ENCODE measurements around the gene TEX11. TPM values are rescaled to one million over a fixed set of nuclear protein-coding genes. Genes with fewer than 3 reads are reported as not detected.
"Not testable (repeated sequence)": the region's sequence is repeated elsewhere in the genome, so short reads cannot be mapped to it uniquely, and the experiment has no call there.

The TEX11 gene
- total RNA-seq, 2 donors from 2014 or later: not detected

DNA sequence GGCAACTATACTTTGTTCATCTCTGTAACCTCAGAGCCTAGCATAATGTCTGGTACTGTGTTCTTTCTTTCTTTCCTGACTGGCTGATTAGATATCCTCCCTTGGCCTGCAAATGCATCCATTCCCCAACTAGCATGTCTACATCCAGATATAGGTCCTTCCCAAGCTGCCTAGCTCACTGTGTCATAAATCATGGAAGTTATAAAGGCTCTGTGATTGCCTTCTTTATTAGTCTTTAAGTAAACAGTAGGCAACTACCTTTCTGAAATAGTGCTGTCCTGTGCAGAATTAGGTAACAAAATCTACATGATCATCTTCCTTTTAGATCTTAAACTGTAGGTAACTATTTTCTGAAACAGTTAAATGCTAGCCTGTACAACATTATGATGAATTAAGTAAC is 239.4 kb downstream of the TEX11 start:
- Mint-ChIP-seq H3K27ac (no peak overlapping the region), H3K36me3 (no peaks in the 10 kb centered on the region), H3K9me3 (no peaks in the 10 kb centered on the region)
- DNase-seq (ENCODE audit: low spot score in 2 of 2): no peak
- no peak for ATAC-seq

DNA sequence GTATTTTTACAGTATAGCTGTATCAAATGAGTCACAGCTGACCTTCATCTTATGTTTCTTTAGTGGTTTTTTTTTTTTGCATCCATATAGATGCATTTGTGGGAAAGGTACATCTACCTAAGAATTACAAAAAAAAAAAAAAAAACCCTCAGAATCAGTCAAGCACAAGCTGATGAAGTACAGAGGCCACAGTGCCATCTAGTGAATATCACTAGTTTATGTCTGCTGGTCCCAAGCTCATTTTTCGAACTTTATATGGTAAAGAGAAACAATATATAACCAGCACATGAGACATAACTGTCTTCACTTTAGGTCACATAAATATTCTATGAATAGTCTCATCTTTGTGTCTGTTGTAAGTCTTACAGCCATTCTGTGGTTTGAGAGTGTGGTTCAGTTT is 243.8 kb downstream of the TEX11 start:
- Mint-ChIP-seq H3K36me3 (no peaks in the 10 kb centered on the region), H3K9me3 (no peaks in the 10 kb centered on the region), H3K27ac (no peak overlapping the region)
- DNase-seq (ENCODE audit: low spot score in 2 of 2) (no peak), ATAC-seq (peak; percentile 44 to 72)

DNA sequence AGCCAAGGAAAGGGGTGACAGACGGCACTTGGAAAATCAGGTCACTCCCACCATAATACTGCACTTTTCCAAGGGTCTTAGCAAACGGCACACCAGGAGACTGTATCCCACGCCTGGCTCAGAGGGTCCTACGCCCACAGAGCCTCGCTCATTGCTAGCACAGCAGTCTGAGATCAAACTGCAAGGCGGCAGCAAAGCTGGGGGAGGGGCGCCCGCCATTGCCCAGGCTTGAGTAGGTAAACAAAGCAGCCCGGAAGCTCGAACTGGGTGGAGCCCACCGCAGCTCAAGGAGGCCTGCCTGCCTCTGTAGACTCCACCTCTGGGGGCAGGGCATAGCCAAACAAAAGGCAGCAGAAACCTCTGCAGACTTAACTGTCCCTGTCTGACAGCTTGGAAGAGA is 247.4 kb downstream of the TEX11 start:
- not testable (repeated sequence) for H3K9me3 Mint-ChIP-seq; ATAC-seq; H3K36me3 Mint-ChIP-seq; DNase-seq (ENCODE audit: low spot score in 2 of 2); H3K27ac Mint-ChIP-seq

DNA sequence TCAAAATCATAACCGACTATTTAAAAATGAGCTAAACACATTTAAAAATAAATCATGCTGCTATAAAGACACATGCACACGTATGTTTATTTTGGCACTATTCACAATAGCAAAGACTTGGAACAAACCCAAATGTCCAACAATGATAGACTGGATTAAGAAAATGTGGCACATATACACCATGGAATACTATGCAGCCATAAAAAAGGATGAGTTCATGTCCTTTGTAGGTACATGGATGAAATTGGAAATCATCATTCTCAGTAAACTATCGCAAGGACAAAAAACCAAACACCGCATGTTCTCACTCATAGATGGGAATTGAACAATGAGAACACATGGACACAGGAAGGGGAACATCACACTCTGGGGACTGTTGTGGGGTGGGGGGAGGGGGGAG is 251.0 kb downstream of the TEX11 start:
- not testable (repeated sequence) for H3K9me3 Mint-ChIP-seq; DNase-seq (ENCODE audit: low spot score in 2 of 2); H3K36me3 Mint-ChIP-seq; H3K27ac Mint-ChIP-seq; ATAC-seq

DNA sequence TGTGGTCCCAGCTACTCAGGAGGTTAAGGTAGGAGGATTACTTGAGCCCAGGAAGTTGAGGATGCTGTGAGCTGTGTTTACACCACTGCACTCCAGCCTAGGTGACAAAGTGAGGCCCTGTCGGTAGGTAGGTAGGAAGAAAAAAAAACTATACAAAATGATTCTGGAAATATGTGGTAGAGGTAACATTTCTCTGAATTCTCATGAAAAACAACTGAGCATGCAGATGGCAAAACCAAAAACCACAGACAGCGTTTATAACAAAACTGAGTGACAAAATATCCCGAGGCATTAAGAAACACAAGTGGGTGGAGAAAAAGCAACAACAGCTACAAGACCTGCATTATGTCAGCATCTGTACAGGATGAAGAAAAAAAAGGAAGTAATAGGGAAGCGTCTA is 252.2 kb downstream of the TEX11 start:
- no peaks in the 10 kb centered on the region for H3K36me3 Mint-ChIP-seq
- H3K9me3 Mint-ChIP-seq: no peaks in the 10 kb centered on the region
- H3K27ac Mint-ChIP-seq: peak overlapping the region in 1 of 2 donors; percentile 9
- DNase-seq (ENCODE audit: low spot score in 2 of 2) (no peak), ATAC-seq (peak in 1 of 2 donors; percentile 90)

DNA sequence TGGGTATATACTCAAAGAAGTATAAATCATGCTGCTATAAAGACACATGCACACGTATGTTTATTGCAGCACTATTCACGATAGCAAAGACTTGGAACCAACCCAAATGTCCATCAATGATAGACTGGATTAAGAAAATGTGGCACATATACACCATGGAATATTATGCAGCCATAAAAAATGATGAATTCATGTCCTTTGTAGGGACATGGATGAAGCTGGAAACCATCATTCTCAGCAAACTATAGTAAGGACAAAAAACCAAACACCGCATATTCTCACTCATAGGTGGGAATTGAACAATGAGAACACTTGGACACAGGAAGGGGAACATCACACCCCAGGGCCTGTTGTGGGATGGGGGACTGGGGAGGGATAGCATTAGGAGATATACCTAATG is 260.6 kb downstream of the TEX11 start:
- not testable (repeated sequence) for H3K36me3 Mint-ChIP-seq; H3K9me3 Mint-ChIP-seq; ATAC-seq; DNase-seq (ENCODE audit: low spot score in 2 of 2); H3K27ac Mint-ChIP-seq

DNA sequence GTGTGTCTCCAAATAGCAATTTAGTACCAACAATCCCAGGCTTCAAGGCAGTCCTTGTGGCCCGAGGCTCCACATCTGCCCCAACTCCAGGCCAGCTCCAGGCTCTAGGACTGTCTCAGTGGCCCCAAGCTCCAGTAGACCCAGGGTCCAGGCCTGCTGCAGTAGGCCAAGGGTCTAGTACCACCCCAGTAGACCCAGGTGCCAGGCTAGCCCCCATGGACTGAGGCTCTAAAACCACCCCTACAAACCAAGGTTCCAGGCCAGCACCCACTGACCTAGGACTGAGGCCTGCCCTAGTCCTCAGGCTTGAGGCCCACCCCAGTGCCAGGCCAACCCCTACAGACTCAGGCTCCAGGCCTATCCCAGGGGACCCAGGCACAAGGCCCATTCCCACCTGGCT is 272.3 kb downstream of the TEX11 start:
- Mint-ChIP-seq H3K36me3 (no peaks in the 10 kb centered on the region), H3K9me3 (peaks cover 0 to 4% of the 10 kb centered on the region in 2 donors), H3K27ac (no peak overlapping the region)
- DNase-seq (ENCODE audit: low spot score in 2 of 2) (no peak), ATAC-seq (no peak)

DNA sequence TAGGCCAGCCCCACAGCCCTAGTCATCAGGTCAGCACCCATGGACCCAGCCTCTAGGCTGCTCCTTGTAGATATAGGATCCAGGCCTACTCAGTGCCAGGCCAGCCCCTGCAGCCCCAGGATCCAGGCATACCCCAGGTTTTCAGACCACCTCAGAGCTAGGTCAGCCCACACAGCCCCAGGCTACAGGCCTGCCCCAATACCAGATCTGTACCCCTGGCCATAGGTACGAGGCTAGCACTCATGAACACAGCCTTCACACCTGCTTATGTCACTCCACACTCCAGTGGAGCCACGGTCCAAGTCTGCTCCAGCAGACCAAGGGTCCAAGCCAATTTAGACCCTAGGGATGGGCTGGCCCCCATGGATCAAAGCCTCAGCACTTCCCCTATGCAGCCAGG is 272.8 kb downstream of the TEX11 start:
- Mint-ChIP-seq H3K36me3 (no peaks in the 10 kb centered on the region), H3K9me3 (peaks cover 0 to 4% of the 10 kb centered on the region in 2 donors), H3K27ac (no peak overlapping the region)
- ATAC-seq (no peak), DNase-seq (ENCODE audit: low spot score in 2 of 2) (no peak)

DNA sequence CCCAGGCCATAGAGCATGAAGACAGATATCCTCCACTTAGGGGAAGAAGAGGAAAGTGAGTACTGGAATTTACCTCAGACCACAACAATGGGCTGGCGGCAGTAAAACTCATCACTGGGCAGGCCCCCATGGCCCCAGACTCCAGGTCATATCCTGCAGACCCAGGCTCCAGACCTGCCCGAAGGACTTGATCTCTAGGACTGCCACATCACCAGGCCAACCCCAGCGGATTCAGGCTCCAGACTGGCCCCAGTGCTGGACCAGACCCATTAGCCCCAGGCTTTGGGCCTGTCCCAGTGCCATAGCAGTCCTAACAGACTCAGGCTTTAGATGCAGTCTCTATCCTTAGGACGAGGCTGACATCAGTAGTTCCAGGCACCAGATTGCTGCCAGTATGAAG is 273.3 kb downstream of the TEX11 start:
- no peaks in the 10 kb centered on the region for H3K36me3 Mint-ChIP-seq
- DNase-seq (ENCODE audit: low spot score in 2 of 2): no peak
- ATAC-seq: no peak
- H3K27ac Mint-ChIP-seq: no peak overlapping the region
- H3K9me3 Mint-ChIP-seq: peaks cover 0 to 4% of the 10 kb centered on the region in 2 donors

DNA sequence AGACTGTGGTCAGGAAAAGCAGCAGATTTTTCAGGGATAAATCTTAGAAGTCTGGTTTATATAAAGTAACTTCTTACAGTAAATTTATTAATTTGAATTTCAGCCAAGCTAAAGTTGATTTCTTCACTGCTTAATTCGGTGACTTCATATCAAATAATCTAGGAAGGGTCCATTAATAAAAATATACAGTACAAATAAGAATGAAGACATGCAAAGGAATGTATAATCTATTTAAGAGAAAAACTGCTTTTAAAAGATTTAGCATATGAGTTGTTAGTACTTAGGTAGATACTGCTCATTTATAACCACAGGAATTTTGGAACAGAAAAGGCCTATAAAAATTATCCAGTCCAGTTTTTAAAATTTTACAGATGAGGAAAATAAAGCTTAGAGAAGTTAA is 286.8 kb downstream of the TEX11 start:
- no peaks in the 10 kb centered on the region for H3K9me3 Mint-ChIP-seq
- ATAC-seq (no peak), DNase-seq (ENCODE audit: low spot score in 2 of 2) (no peak)
- H3K27ac Mint-ChIP-seq: no peak overlapping the region
- no peaks in the 10 kb centered on the region for H3K36me3 Mint-ChIP-seq

DNA sequence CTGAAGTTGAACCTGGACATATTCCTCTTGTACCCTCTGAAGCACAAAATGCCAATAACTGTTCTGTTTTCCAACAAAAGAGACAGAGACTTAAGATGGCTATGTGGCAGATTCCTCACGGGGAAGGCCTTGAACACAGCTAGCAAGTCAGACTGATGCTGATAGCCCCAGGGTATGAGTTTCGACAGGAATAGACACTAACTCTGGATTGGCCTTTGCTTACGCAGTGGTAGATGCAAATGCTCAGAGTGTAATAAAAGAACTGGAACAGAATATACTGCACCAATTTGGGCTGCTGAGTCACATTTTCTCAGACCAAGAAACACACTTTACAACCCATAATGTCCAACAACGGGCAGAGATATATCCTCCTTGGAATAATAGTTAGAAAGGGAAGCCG is 290.0 kb downstream of the TEX11 start:
- Mint-ChIP-seq H3K27ac (no peak overlapping the region), H3K36me3 (no peaks in the 10 kb centered on the region), H3K9me3 (no peaks in the 10 kb centered on the region)
- DNase-seq (ENCODE audit: low spot score in 2 of 2) (no peak), ATAC-seq (no peak)

DNA sequence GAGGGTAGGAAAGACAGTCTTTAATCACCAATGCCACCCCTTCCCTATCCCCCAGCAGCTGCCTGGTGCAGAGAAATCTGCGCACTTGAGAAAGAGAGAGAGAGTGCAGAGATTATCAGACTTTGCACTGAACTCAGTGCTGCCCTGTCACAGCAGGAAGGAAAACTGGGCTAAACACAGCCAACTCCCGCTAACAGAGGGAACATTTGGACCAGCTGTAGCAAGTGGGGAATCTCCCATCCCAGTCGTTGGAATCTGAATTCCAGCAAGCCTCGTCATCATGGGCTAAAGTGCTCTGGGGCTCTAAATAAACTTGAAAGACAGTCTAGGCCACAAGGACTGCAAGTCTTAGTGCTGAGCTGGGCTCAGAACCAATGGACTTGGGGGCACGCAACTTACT is 295.2 kb downstream of the TEX11 start:
- no peaks in the 10 kb centered on the region for H3K9me3 Mint-ChIP-seq

DNA sequence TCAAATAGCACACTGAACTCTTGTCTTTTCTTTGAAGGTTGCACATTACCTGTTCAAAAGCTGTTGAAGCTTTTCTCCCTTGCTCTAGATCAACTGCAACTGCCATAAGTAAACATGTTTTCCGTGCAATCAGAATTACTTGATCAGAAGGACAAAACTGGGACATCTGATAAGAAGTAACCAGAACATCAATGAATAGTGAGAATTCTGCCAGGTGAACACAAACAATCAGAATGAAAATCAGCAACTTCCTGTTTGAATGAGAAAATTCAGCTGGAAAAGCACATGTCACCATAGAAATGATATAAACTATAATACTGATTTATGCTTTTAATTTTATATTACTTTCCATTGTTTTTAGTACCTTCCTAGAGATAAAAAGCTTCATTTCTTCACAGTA is 303.2 kb downstream of the TEX11 start:
- ATAC-seq (no peak), DNase-seq (ENCODE audit: low spot score in 2 of 2) (no peak)
- H3K9me3 Mint-ChIP-seq: no peaks in the 10 kb centered on the region
- H3K27ac Mint-ChIP-seq: no peak overlapping the region
- no peaks in the 10 kb centered on the region for H3K36me3 Mint-ChIP-seq

More for the DNA sequence above, 295.2 kb downstream of the TEX11 start:
- Mint-ChIP-seq H3K27ac (no peak overlapping the region), H3K36me3 (no peaks in the 10 kb centered on the region)
- no peak for ATAC-seq
- no peak for DNase-seq (ENCODE audit: low spot score in 2 of 2)

DNA sequence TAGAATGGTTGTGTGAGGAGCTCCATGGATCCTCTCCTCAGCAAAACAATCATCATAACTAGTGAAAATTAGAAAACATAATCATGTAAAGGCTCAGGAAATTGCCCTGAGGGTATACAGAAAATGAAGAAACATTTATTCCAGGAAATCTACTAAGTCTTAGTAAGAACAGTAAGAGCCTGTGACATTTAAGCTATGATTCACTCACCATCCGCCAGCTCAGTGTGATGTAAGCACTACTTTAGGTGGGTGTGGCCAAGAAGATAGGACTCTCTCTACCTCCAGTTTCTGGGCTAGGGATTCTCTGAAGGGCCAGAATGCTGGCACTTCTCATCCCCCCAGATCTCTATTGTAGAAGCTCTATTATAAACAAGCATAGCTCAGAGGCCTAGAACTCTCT is 316.4 kb downstream of the TEX11 start:
- ATAC-seq: peak; percentile 99 to 100
- peaks cover 10 to 16% of the 10 kb centered on the region in 2 donors for H3K9me3 Mint-ChIP-seq
- DNase-seq (ENCODE audit: low spot score in 2 of 2): peak in 1 of 2 donors; percentile 9
- H3K36me3 Mint-ChIP-seq: peaks cover 8 to 26% of the 10 kb centered on the region in 2 donors
- H3K27ac Mint-ChIP-seq: peak overlapping the region; percentile 35 to 90

DNA sequence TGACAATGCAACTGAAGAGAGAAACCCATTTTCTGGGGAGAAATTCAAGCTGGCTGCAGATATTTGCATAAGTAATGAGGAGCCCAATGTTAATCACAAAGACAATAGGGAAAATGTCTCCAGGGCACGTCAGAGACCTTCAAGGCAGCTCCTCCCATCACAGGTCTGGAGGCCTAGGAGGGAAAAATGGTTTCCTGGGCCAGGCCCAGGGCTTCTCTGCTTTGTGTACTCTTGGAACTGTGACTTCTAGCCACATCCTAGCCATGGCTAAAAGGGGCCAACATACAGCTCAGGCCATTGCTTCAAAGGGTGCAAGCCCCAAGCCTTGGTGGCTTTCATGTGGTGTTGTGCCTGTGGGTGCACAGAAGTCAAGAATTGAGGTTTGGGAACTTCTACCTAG is 321.4 kb downstream of the TEX11 start:
- peaks cover 7 to 12% of the 10 kb centered on the region in 2 donors for H3K36me3 Mint-ChIP-seq
- not testable (repeated sequence) for H3K27ac Mint-ChIP-seq; H3K9me3 Mint-ChIP-seq; DNase-seq (ENCODE audit: low spot score in 2 of 2); ATAC-seq

DNA sequence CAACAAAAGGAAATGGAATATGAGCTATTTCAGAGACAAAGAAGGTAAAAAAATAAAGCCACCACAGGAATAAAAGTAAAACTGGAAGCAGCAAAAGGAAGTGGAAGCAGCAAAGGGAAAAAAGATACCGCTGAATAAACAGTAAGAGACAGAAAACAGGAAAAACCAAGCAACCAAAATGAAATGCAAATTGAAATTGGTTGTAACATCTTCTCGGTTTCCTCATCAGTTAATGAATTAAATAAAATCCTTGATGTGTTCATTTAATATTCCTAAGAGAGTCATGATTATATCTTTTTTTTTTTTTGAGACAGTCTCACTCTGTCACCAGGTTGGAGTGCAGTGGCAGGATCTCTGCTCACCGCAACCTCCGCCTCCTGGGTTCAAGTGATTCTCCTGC is 331.1 kb downstream of the TEX11 start:
- no peak for DNase-seq (ENCODE audit: low spot score in 2 of 2)
- H3K27ac Mint-ChIP-seq: no peak overlapping the region
- no peaks in the 10 kb centered on the region for H3K36me3 Mint-ChIP-seq
- ATAC-seq: no peak
- H3K9me3 Mint-ChIP-seq: peaks cover 3 to 11% of the 10 kb centered on the region in 2 donors

DNA sequence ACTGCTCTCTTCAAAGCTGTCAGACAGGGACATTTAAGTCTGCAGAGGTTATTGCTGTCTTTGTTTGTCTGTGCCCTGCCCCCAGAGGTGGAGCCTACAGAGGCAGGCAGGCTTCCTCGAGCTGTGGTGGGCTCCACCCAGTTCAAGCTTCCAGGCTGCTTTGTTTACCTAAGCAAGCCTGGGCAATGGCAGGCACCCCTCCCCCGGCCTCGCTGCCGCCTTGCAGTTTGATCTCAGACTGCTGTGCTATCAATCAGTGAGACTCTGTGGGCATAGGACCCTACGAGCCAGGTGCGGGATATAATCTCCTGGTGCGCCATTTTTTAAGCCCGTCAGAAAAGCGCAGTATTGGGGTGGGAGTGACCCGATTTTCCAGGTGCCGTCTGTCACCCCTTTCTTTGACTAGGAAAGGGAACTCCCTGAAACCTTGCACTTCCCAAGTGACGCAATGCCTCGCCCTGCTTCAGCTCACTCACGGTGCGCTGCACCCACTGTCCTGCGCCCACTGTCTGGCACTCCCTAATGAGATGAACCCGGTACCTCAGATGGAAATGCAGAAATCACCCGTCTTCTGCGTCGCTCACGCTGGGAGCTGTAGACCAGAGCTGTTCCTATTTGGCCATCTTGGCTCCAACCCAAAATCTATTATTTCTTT is 338.5 kb downstream of the TEX11 start:
- not testable (repeated sequence) for ATAC-seq; H3K27ac Mint-ChIP-seq; H3K36me3 Mint-ChIP-seq; H3K9me3 Mint-ChIP-seq; DNase-seq (ENCODE audit: low spot score in 2 of 2)

DNA sequence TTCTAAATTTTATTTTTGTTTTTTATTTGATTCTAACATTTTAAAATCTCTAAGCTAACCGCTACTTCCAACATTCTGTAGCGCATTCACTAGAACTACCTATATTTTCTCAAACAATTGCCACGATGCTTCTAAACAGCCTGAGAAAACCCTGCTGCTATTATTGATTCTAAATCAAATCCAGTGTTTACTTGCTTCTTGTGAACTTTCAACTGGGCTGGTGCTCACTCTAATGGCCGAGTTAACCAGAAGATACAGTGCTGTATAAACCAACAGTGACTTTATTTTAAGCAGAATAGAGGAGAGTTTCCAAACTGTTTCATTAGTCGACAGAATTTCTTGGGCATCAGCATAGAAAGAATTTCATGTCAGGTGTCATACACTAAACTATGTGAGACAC is 353.6 kb downstream of the TEX11 start:
- DNase-seq (ENCODE audit: low spot score in 2 of 2): no peak
- ATAC-seq: no peak
- Mint-ChIP-seq H3K9me3 (no peaks in the 10 kb centered on the region), H3K36me3 (no peaks in the 10 kb centered on the region), H3K27ac (no peak overlapping the region)

Data from activated naive CD4-positive, alpha-beta T cell treated with anti-CD3 and anti-CD28 coated beads, Interleukin-2, amount 50 U/mL, for 72 hours (primary cell).